GM18861 (cell line): ENCODE data around the gene CDK2.

Source experiments
- ATAC-seq: cut with Tn5 transposase; IDR thresholded peaks from one replicate; pipeline ENCODE4 v1.9.1; 2021; ENCODE audit not compliant: unreplicated experiment

Gene CDK2

GRCh38 chr12:56011509-56012090, 45.0 kb downstream of the CDK2 start:
- no peak for ATAC-seq

DNA sequence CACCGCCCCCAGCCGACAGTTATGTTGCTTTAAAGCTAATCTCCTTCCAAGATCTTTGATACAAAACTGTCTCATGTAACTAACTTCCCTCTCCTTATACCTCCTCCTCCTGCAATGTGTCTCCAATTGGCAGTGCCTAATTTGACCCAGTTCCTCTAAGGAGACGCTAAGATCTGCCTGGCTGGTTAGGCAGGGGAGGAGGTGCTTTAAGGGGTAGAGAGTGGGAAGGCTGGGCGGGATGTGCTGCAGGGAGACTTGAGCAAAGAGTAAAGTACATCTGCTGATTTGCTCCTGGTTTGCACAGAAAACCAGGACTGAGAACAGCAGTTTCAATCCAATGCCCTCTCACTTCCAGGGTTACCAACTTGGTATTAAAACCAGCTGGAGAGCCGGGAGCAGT, 46.9 kb downstream of the CDK2 start:
- no peak for ATAC-seq

DNA sequence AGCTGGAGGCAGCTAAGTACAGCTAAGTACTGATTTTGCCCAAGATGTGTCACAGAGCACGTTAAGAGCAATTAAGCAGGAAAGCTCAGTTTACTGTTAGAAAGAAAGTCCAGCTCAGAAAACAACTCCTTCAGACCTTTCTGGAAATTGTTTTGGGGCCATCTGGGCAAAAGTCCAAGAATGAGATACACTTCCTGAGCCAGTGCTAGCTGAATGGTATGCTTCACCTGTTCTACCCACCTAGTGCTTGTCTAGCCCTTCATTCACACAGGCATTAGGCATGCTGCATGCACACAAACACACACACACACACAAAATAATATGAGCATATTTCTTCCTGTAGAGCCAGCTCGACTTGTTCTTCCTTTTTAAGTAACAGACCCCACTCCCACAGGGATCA, 47.6 kb downstream of the CDK2 start:
- ATAC-seq: no peak

DNA sequence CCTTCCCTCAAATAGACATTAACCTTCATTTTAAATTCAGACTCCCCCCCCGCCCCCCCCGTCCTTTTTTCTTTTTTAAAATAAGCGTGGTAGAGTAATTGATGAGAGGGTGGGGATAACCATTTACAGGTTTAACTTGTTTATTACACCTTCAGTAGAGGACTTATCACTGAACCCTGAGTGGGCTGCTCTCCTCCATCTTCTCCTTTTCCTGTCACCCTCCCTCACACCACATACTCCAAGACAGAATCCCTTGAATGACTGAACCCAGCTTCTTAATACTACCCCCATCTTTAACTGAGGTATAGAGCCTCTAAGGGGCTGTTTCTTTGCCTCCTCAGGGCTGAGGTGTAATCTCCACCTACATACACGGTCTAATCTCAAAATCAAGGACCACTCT, 50.6 kb downstream of the CDK2 start:
- no peak for ATAC-seq

DNA sequence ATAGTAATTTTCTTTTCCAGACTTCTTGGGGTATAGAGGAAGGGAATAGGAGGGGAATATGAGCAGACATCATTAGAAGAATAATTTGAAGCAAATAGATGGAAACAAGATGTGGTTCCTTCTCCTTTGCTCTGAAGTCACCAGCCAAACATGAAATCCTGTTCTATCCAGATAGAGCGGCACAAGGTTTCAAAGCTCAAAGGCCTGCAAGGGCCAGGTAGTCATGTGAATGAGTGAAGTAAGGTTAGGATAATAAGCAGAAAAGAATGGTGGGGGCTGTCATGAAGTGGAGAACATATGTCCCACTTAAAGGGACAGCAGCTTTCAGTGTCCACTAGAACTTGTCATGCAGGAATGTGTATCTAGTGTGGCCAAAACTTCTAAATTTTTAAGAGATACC, 51.7 kb downstream of the CDK2 start:
- no peak for ATAC-seq

DNA sequence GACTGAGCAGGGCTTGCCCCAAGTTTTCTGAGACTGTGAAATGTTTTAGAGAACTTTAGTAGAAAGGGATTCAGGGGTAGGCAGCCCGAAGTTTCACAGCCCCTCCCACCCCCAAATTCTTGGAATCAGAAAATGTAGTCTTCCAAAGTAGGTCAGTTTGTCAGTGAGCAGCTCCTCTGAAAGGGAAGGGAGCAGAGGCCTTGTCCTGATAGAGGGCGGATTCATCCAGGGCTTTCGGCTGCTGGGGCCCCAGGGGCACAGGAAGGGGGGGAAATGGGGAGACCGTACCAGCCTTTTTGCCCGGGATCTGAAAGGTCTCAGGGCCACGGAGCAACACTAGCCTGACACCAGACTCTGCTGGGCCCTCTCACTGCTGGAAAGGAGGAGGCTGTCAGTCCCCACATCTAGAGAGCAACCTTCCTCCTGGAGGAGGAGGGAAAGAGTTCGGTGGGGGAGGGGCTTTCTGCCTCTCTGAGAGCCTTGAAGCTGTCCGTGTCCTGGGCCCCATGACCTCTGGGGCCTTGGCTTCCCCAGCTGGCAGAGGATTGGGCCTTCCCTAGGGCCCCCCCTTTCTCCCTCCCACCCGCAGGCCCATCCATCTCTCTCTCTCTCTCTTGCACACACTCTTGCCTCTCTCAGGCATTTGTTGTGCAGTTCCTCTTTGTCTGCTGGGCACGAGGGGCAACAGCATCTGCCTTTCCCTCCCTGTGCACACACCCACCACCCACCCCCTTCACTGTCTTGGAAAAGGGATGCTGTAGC, 54.0 kb downstream of the CDK2 start, which contains the start of gene IKZF4:
Gene IKZF4 (plus strand): TSS at position 621 of the 762 bp plus-strand sequence. CDS start 451 bp downstream, outside the sequence.
- ATAC-seq: no peak

DNA sequence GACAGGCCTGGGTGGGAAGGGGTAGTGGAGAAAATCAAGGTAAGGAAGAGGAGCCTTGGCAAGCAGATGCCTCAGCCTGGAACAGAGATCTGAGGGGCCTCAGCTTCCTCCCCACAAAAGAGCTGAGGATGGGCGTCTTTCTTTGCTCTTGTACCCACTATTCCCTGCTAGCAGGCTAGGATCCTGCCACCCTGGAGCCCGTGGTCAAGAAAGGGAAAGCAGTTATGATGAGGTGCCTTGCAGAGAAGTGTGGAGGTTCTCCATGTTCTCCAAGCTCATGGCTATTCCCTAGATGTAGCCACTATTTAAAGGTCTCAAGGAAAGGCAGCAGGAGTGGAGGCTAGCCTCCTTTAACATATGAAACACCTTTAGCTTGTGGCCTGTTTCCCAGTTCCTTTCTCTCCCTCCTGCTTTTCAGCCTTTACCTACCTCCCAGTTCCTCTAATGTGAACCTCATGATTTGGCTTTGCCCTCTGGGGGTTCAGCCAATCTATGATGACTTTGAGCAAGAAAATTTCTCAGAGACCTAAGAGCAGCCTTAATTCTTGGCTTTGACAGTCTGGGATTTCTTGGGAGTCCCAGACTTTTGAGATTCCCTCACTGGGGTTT, 55.4 kb downstream of the CDK2 start:
- no peak for ATAC-seq
